Left lung (tissue), 10 donors: ENCODE results near the gene ARPP21. TPM values are rescaled to one million over a fixed set of nuclear protein-coding genes. Genes with fewer than 3 reads are reported as not detected.

Experiments used
- ATAC-seq: fragments of 200-7000 bp; cut with Tn5 transposase; one replicate; pipeline ENCODE4 v1.9.1; 2020; ENCODE audit warnings: moderate library complexity
- DNase-seq, 4 donors: peaks; one replicate each; pipeline ENCODE4 v3.0.0-alpha.2; 2013 to 2020
- H3K27ac ChIP-seq, 2 donors: fragments of 200-600 bp; sonication (generic) in 1 of 2; one replicate each; pipeline versions ENCODE4 v1.5.0 to v1.8.0; 2020 to 2021
- H3K27me3 ChIP-seq, 2 donors: fragments of 200-600 bp; sonication (generic) in 1 of 2; one replicate each; pipeline versions ENCODE4 v1.5.0 to v1.8.0; 2020 to 2021
- H3K36me3 ChIP-seq, 2 donors: fragments of 200-600 bp; sonication (generic) in 1 of 2; one replicate each; pipeline versions ENCODE4 v1.5.0 to v1.8.0; 2020 to 2021
- H3K4me1 ChIP-seq, 2 donors: fragments of 200-600 bp; one replicate each; pipeline ENCODE4 v1.8.0; 2021
- H3K4me3 ChIP-seq, 2 donors: fragments of 200-600 bp; sonication (generic) in 1 of 2; one replicate each; pipeline versions ENCODE4 v1.5.0 to v1.8.0; 2020 to 2021; ENCODE audit warnings: mild to moderate bottlenecking in 1 of 2
- H3K9me3 ChIP-seq, 2 donors: fragments of 200-600 bp; sonication (generic) in 1 of 2; one replicate each; pipeline versions ENCODE4 v1.5.0 to v1.8.0; 2020 to 2021
- CTCF ChIP-seq, 2 donors: fragments of 200-600 bp; sonication (generic) in 1 of 2; IDR thresholded peaks; one replicate each; pipeline versions ENCODE4 v1.5.0 to v1.8.0; 2021; ENCODE audit warnings: antibody characterized with exemption in 2 of 2
- intact Hi-C, 2 donors: fragments of 100-400 bp; cut with DNase I; formaldehyde crosslinking; loops; one replicate each; pipeline versions ENCODE4 v1.11.2 to v1.14.2; 2022
- polyA plus RNA-seq, 6 donors: library from polyadenylated mRNA; unstranded; fragments of 120-200 nt; gene quantifications; one replicate each; pipeline ENCODE4 v1.2.1, GENCODE V29; 2013; ENCODE audit not compliant: insufficient read length in 6 of 6
- total RNA-seq, 2 donors: library from RNA; stranded (reverse); fragmentation: NEBNext Ultra II Directional; extraction: Animal tissue kit (Norgen Biotek cat#: 25700); gene quantifications; one replicate each; pipeline ENCODE4 v1.2.1, GENCODE V29; 2021
- donor health status: DM: no; HTN: yes; CAD: no.
- donor health status: DM: no; HTN: no; CAD: no.

ARPP21 gene
- total and polyA plus RNA-seq, 8 donors, result 0.21 to 0.45 (median 0.27) TPM; not detected in 2

GRCh38 chr3:35688826-35689225 is 49.5 kb downstream of the ARPP21 start:
- no peak for TF ChIP-seq CTCF (IDR thresholded peaks at IDR 0.05)
- H3K4me3 ChIP-seq, result no peak overlapping the region

GRCh38 chr3:35690271-35690670 is 50.9 kb downstream of the ARPP21 start:
- H3K27ac ChIP-seq, result no peak overlapping the region
- H3K4me3 ChIP-seq, result no peak overlapping the region
- H3K4me1 ChIP-seq, result no peaks in the 10 kb centered on the region
- H3K27me3 ChIP-seq, result no peaks in the 10 kb centered on the region
- no peaks in the 10 kb centered on the region for H3K36me3 ChIP-seq
- intact Hi-C loops, result no loop called here
- DNase-seq (peak in 2 of 4 donors; percentile 36 to 47), ATAC-seq (no peak)
- no peaks in the 10 kb centered on the region for H3K9me3 ChIP-seq
- no peak for TF ChIP-seq CTCF (IDR thresholded peaks at IDR 0.05)

More at GRCh38 chr3:35688826-35689225, 49.5 kb downstream of the ARPP21 start:
- Histone ChIP-seq H3K4me1 (no peaks in the 10 kb centered on the region), H3K9me3 (no peaks in the 10 kb centered on the region), H3K36me3 (no peaks in the 10 kb centered on the region), H3K27me3 (no peaks in the 10 kb centered on the region), H3K27ac (no peak overlapping the region)
- intact Hi-C loops, result no loop called here
- no peak for DNase-seq
- ATAC-seq, result no peak

GRCh38 chr3:35705904-35706303 is 66.6 kb downstream of the ARPP21 start:
- Histone ChIP-seq H3K36me3 (no peaks in the 10 kb centered on the region), H3K4me3 (no peak overlapping the region), H3K4me1 (no peaks in the 10 kb centered on the region), H3K27me3 (peaks cover 0 to 8% of the 10 kb centered on the region in 2 donors), H3K27ac (no peak overlapping the region), H3K9me3 (no peaks in the 10 kb centered on the region)
- intact Hi-C loops, result no loop called here
- ATAC-seq, result no peak
- DNase-seq, result no peak
- TF ChIP-seq CTCF (IDR thresholded peaks at IDR 0.05), result no peak

GRCh38 chr3:35707904-35708303 is 68.6 kb downstream of the ARPP21 start:
- no peak for TF ChIP-seq CTCF (IDR thresholded peaks at IDR 0.05)
- no peak overlapping the region for H3K4me3 ChIP-seq
- H3K36me3 ChIP-seq, result no peaks in the 10 kb centered on the region
- H3K27me3 ChIP-seq, result peaks cover 0 to 8% of the 10 kb centered on the region in 2 donors
- intact Hi-C loops, result no loop called here
- no peaks in the 10 kb centered on the region for H3K9me3 ChIP-seq
- DNase-seq (no peak), ATAC-seq (no peak)
- H3K4me1 ChIP-seq, result no peaks in the 10 kb centered on the region
- H3K27ac ChIP-seq, result no peak overlapping the region

- no peaks in the 10 kb centered on the region for H3K4me1 ChIP-seq
- H3K36me3 ChIP-seq, result no peaks in the 10 kb centered on the region
- H3K27ac ChIP-seq, result no peak overlapping the region
- H3K4me3 ChIP-seq, result no peak overlapping the region
- H3K27me3 ChIP-seq, result peaks cover 0 to 8% of the 10 kb centered on the region in 2 donors
- DNase-seq (no peak), ATAC-seq (no peak)
- H3K9me3 ChIP-seq, result no peaks in the 10 kb centered on the region
- intact Hi-C loops, result no loop called here
- TF ChIP-seq CTCF (IDR thresholded peaks at IDR 0.05), result no peak
Observed at GRCh38 chr3:35708394-35709271, 69.3 kb downstream of the ARPP21 start.
